ENCODE data around the gene SIAH1.

DNA sequence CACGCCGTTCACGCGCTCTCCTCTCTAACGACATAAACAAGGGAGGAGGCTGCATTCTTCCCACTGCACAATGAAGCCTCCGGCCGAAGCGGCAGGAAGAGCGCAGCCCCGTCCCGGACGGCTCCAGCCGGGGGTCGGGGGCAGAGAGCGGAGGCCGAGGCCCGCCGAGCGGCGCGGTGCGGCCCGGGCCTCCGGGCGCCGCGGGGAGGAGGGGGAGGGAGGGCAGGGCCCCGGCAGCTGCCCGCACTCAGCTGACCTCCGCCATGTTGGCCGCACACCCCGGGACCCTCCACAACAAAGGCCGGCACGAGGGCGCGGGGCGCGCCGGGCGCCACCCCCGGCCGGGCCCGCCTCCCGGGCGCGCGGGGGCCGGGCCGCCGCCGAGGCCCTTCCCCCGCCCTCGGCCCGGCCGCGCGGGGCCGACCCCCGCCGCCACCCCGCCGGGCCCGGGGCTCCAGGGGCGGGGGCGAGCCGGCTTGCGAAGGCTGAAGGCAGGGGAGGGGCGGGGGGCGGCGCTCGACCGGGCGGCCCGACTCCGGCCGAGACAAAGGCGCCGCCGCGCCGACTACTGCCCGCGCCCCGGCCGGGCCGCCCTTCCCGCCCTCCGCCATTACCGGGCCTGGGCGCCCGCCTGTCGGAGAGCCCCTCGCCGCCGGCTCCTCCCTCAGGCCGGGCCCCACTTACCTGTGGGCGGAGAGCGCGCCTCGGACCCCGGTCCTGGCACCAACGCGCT, 527 bp downstream of the SIAH1 start:
- no peak for TF ChIP-seq CTCF (IDR thresholded peaks at IDR 0.05)
- TF ChIP-seq EZH2 (IDR thresholded peaks at IDR 0.05): no peak
